GM12878 (cell line): ENCODE results near the gene CACNA1B. TPM values are rescaled to one million over a fixed set of nuclear protein-coding genes. Genes with fewer than 3 reads are reported as not detected.

Experiments used
- ATAC-seq: fragments of 200-7000 bp; cut with Tn5 transposase; 3 replicates; pipeline ENCODE4 v1.9.1; 2020; ENCODE audit warnings: mild to moderate bottlenecking, moderate library complexity
- BruUV-seq: library from RNA; stranded (reverse); fragments of 400-500 nt; replicated peaks from 2 replicates; lab custom pipeline; 2021; lab: Mats Ljungman, UMichigan
- CTCF ChIA-PET: fragments of 300-600 bp; sonication (Branson Sonifier 250); formaldehyde crosslinking; extraction: SDS; loops from one replicate; lab custom pipeline; 2021; ENCODE audit warnings: inconsistent platforms; lab: Yijun Ruan, JAX
- POLR2A ChIA-PET: fragments of 350-600 bp; formaldehyde crosslinking; extraction: SDS; loops from one replicate; lab custom pipeline; 2021; ENCODE audit warnings: inconsistent platforms; lab: Charles Lee
- RAD21 ChIA-PET: fragments of 300-600 bp; sonication (Branson Sonifier 250); formaldehyde crosslinking; loops from one replicate; lab custom pipeline; 2023; ENCODE audit warnings: antibody characterized with exemption; ENCODE audit not compliant: unreplicated experiment; lab: Charles Lee
- SMC1A ChIA-PET: fragments of 300-600 bp; sonication (Branson Sonifier 250); formaldehyde crosslinking; loops from one replicate; lab custom pipeline; 2023; ENCODE audit not compliant: unreplicated experiment, uncharacterized antibody; lab: Charles Lee
- DNase-seq: peaks from one replicate; pipeline ENCODE4 v3.0.0-alpha.2; 2011; ENCODE audit warnings: low read depth, low spot score
- FAIRE-seq: peaks from 3 replicates; lab custom pipeline; 2011; peaks lifted over from hg19 to GRCh38; lab: Jason Lieb, UNC
- H2AFZ ChIP-seq: 2 replicates; pipeline ENCODE4 v1.6.0; 2011; ENCODE audit warnings: low read depth, low read length, control low read depth; ENCODE audit not compliant: control insufficient read depth
- H3K27ac ChIP-seq: 2 replicates; pipeline ENCODE4 v1.5.1; 2011; ENCODE audit warnings: control low read depth; ENCODE audit not compliant: control insufficient read depth, insufficient read depth
- H3K27me3 ChIP-seq, 2 experiments: replicated peaks in 1 of 2; 2 replicates each; pipeline versions ENCODE4 v1.6.0 to v1.6.1; 2011; ENCODE audit warnings: low read length in 1 of 2; ENCODE audit not compliant: control insufficient read depth in 2 of 2, insufficient read depth in 2 of 2
- H3K36me3 ChIP-seq, 2 experiments: 2 replicates each; pipeline ENCODE4 v1.5.1; 2011; ENCODE audit warnings: low read length in 1 of 2; ENCODE audit not compliant: control insufficient read depth in 2 of 2, insufficient read depth in 2 of 2
- H3K4me1 ChIP-seq: 2 replicates; pipeline ENCODE4 v1.6.1; 2011; ENCODE audit warnings: mild to moderate bottlenecking, low read length, moderate library complexity, mixed read lengths; ENCODE audit not compliant: control insufficient read depth, insufficient read depth
- H3K4me2 ChIP-seq: 2 replicates; pipeline ENCODE4 v1.6.0; 2011; ENCODE audit warnings: control low read depth; ENCODE audit not compliant: control insufficient read depth, insufficient read depth
- H3K4me3 ChIP-seq: fragments of 200-600 bp; sonication (generic); 2 replicates; pipeline ENCODE4 v1.5.1; 2016
- H3K79me2 ChIP-seq: 2 replicates; pipeline ENCODE4 v1.6.0; 2011; ENCODE audit warnings: low read length; ENCODE audit not compliant: control insufficient read depth, insufficient read depth
- H3K9ac ChIP-seq: 2 replicates; pipeline ENCODE4 v1.8.0; 2011; ENCODE audit warnings: low read length, control low read depth, mixed read lengths; ENCODE audit not compliant: control insufficient read depth, insufficient read depth
- H3K9me3 ChIP-seq: replicated peaks from 3 replicates; pipeline ENCODE4 v1.5.1; 2011; ENCODE audit warnings: mild to moderate bottlenecking, low read length; ENCODE audit not compliant: control insufficient read depth, insufficient read depth
- H4K20me1 ChIP-seq: 2 replicates; pipeline ENCODE4 v1.6.0; 2011; ENCODE audit not compliant: control insufficient read depth, insufficient read depth
- ASH2L ChIP-seq: fragments of 300-600, 200-600 bp; sonication (generic); IDR thresholded peaks from 2 replicates; pipeline ENCODE4 v1.6.1; 2017; ENCODE audit warnings: low read depth, mild to moderate bottlenecking, borderline replicate concordance
- CBX3 ChIP-seq: fragments of 200-600 bp; sonication (generic); IDR thresholded peaks from 2 replicates; pipeline ENCODE4 v1.6.1; 2016; ENCODE audit warnings: low read depth, borderline replicate concordance
- CHD4 ChIP-seq: fragments of 200-600 bp; sonication (generic); IDR thresholded peaks from 2 replicates; pipeline ENCODE4 v1.6.1; 2016; ENCODE audit warnings: mild to moderate bottlenecking
- FOXK2 ChIP-seq: fragments of 450-650 bp; IDR thresholded peaks from 2 replicates; pipeline ENCODE4 v1.6.1; 2017; ENCODE audit warnings: mild to moderate bottlenecking, moderate library complexity
- KDM1A ChIP-seq: fragments of 200-600 bp; sonication (generic); IDR thresholded peaks from 2 replicates; pipeline ENCODE4 v1.6.1; 2016; ENCODE audit warnings: borderline replicate concordance
- NR2C2 ChIP-seq: IDR thresholded peaks from 2 replicates; pipeline ENCODE4 v1.6.1; 2011; ENCODE audit warnings: borderline replicate concordance, low read depth; ENCODE audit not compliant: control insufficient read depth, insufficient read length
- RAD21 ChIP-seq: IDR thresholded peaks from 2 replicates; pipeline ENCODE4 v1.6.1; 2011; ENCODE audit warnings: mild to moderate bottlenecking, low read depth, low read length, moderate library complexity; ENCODE audit not compliant: insufficient read depth
- RCOR1 ChIP-seq: conservative IDR thresholded peaks from 2 replicates; pipeline ENCODE4 v1.6.1; 2012; ENCODE audit warnings: low read depth, low read length, improper control_type of control experiment
- SIX5 ChIP-seq: IDR thresholded peaks from 2 replicates; pipeline ENCODE4 v1.6.1; 2011; ENCODE audit warnings: mild to moderate bottlenecking, low read depth, low read length, moderate library complexity; ENCODE audit not compliant: severe bottlenecking
- SMARCA5 ChIP-seq: fragments of 450-650 bp; IDR thresholded peaks from 2 replicates; pipeline ENCODE4 v1.6.1; 2017; ENCODE audit warnings: mild to moderate bottlenecking
- SRF ChIP-seq, 2 experiments: IDR thresholded peaks; 2 replicates each; pipeline ENCODE4 v1.6.1; 2011; ENCODE audit warnings: low read depth in 2 of 2, low read length in 2 of 2, mild to moderate bottlenecking in 1 of 2, moderate library complexity in 1 of 2
- STAT1 ChIP-seq: fragments of 450-650 bp; conservative IDR thresholded peaks from 2 replicates; pipeline ENCODE4 v1.6.1; 2014; ENCODE audit warnings: antibody characterized with exemption, mild to moderate bottlenecking
- TCF12 ChIP-seq: IDR thresholded peaks from 2 replicates; pipeline ENCODE4 v1.6.1; 2011; ENCODE audit warnings: low read depth, mild to moderate bottlenecking, low read length
- ZNF207 ChIP-seq: fragments of 450-650 bp; IDR thresholded peaks from 2 replicates; pipeline ENCODE4 v1.6.1; 2014; ENCODE audit warnings: antibody characterized with exemption, mild to moderate bottlenecking, borderline replicate concordance
- ZSCAN29 ChIP-seq: fragments of 450-650 bp; IDR thresholded peaks from 2 replicates; pipeline ENCODE4 v1.6.1; 2017; ENCODE audit warnings: mild to moderate bottlenecking, moderate library complexity
- WGBS: methylation state at CpG from one replicate; pipeline ENCODE4 v1.1.6; 2016; ENCODE audit warnings: low lambda C conversion rate; ENCODE audit not compliant: insufficient replicate concordance, insufficient coverage; ENCODE audit errors: missing lambda C conversion rate; 5-methylcytosine and 5-hydroxymethylcytosine counted together
- in situ Hi-C: fragments of 300-500 bp; cut with MboI; formaldehyde crosslinking; loops from 9 replicates; pipeline ENCODE4 v1.14.3; 2018; ENCODE audit warnings: mixed read lengths
- intact Hi-C: fragments of 100-400 bp; cut with micrococcal nuclease; formaldehyde crosslinking; loops from one replicate; pipeline ENCODE4 v1.14.2; 2022; ENCODE audit not compliant: unreplicated experiment
- polyA plus RNA-seq, 11 experiments: library from polyadenylated mRNA; depleted of rRNA in 4 of 11; unstranded in 6 of 11; stranded (reverse) in 5 of 11; fragments of >200 nt; fragmentation: Nextera tagmentation in 4 of 11; fragmentation: Illumina TruSeq in 1 of 11; extraction: Ambion mirVana in 4 of 11; extraction: Trizol in 1 of 11; gene quantifications; 1 replicate in 1 of 11; 2 replicates in 10 of 11; pipeline versions ENCODE4 v1.2.1 to v1.2.3, GENCODE V29; 2011 to 2016; ENCODE audit warnings: inconsistent platforms in 2 of 11, missing spikeins in 2 of 11, low read depth in 1 of 11
- total RNA-seq, 4 experiments: library from RNA; depleted of rRNA in 3 of 4; stranded (reverse); fragments of >200 nt in 3 of 4; fragmentation: Illumina TruSeq in 1 of 4; extraction: Trizol in 1 of 4; gene quantifications; 2 replicates each; pipeline versions ENCODE4 v1.2.1 to v1.2.3, GENCODE V29; 2013 to 2021
- TF ChIP-seq, protein P1 (sequence below), 3 experiments: IDR thresholded peaks in 2 of 3; conservative IDR thresholded peaks in 1 of 3; 2 replicates each; pipeline ENCODE4 v1.5.1; 2011; ENCODE audit warnings: low read depth in 3 of 3, low read length in 3 of 3, mild to moderate bottlenecking in 3 of 3, control low read depth in 2 of 3, moderate library complexity in 2 of 3, inconsistent platforms in 1 of 3, mixed read lengths in 1 of 3; ENCODE audit not compliant: control insufficient read depth in 2 of 3, insufficient read depth in 1 of 3; ENCODE audit errors: extremely low read depth in 1 of 3
- TF ChIP-seq, protein P2 (sequence below): fragments of 450-650 bp; formaldehyde crosslinking; IDR thresholded peaks from 2 replicates; pipeline ENCODE4 v1.5.0; 2022; ENCODE audit warnings: mild to moderate bottlenecking, missing genetic modification characterization
- TF ChIP-seq, protein P3 (sequence below): IDR thresholded peaks from 2 replicates; pipeline ENCODE4 v1.6.1; 2011; ENCODE audit warnings: borderline replicate concordance, low read depth, mild to moderate bottlenecking, moderate library complexity, mixed read lengths, low read length; ENCODE audit not compliant: insufficient read depth; ENCODE audit errors: extremely low read length

Gene CACNA1B
- total and polyA plus RNA-seq, 10 of the 15 experiments (the other 5 are each of a cell fraction or from before 2014, with no cell fraction given), result 0.01 to 0.03 (median 0.01) TPM; not detected in 7

DNA sequence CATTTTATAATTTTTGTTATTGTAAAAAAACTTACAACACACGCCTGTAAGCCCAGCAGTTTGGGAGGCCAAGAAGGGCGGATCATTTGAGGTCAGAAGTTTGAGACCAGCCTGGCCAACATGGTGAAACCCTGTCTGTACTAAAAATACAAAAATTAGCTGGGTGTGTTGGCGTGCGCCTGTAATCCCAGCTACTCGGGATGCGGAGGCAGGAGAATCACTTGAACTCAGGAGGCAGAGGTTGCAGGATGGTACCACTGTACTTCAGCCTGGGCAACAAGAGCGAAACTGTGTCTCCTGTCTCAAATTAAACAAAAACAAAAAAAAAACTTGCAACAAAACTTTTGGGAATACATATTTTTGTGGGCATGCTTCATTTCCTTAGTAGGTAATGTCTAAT is 164.6 kb downstream of the CACNA1B start:
- Histone ChIP-seq H3K4me1 (no peaks in the 10 kb centered on the region), H3K27me3 (peaks cover 1% of the 10 kb centered on the region in 2 experiments; a peak in 2 of 4 replicates), H3K36me3 (no peaks in the 10 kb centered on the region), H3K4me2 (no peak overlapping the region), H2AFZ (no peak overlapping the region), H3K9ac (no peak overlapping the region), H3K79me2 (no peaks in the 10 kb centered on the region), H3K27ac (no peak overlapping the region), H3K4me3 (no peak overlapping the region)
- CTCF ChIA-PET, result no interaction called here
- BruUV-seq, result no TSS peak
- in situ Hi-C loops, result no loop called here
- no peak for DNase-seq
- FAIRE-seq, result no peak
- TF ChIP-seq RCOR1 (no peak), NR2C2 (no peak), ASH2L (no peak), TCF12 (no peak), FOXK2 (no peak), ZNF207 (no peak), SIX5 (no peak), CBX3 (no peak), CHD4 (no peak), STAT1 (no peak), KDM1A (no peak), ZSCAN29 (no peak), SMARCA5 (no peak), RAD21 (no peak), SRF (IDR thresholded peaks at IDR 0.05; ENCODE audit: low read depth in 2 of 2, low read length in 2 of 2) (no peak)
- TF ChIP-seq, protein P1, sequence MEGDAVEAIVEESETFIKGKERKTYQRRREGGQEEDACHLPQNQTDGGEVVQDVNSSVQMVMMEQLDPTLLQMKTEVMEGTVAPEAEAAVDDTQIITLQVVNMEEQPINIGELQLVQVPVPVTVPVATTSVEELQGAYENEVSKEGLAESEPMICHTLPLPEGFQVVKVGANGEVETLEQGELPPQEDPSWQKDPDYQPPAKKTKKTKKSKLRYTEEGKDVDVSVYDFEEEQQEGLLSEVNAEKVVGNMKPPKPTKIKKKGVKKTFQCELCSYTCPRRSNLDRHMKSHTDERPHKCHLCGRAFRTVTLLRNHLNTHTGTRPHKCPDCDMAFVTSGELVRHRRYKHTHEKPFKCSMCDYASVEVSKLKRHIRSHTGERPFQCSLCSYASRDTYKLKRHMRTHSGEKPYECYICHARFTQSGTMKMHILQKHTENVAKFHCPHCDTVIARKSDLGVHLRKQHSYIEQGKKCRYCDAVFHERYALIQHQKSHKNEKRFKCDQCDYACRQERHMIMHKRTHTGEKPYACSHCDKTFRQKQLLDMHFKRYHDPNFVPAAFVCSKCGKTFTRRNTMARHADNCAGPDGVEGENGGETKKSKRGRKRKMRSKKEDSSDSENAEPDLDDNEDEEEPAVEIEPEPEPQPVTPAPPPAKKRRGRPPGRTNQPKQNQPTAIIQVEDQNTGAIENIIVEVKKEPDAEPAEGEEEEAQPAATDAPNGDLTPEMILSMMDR (IDR thresholded peaks at IDR 0.05 in 2 of 3, conservative IDR thresholded peaks at IDR 0.05 in 1 of 3; ENCODE audit: control insufficient read depth in 2 of 3, extremely low read depth in 1 of 3, insufficient read depth in 1 of 3, low read depth in 3 of 3, low read length in 3 of 3), result no peak
- TF ChIP-seq, protein P2, sequence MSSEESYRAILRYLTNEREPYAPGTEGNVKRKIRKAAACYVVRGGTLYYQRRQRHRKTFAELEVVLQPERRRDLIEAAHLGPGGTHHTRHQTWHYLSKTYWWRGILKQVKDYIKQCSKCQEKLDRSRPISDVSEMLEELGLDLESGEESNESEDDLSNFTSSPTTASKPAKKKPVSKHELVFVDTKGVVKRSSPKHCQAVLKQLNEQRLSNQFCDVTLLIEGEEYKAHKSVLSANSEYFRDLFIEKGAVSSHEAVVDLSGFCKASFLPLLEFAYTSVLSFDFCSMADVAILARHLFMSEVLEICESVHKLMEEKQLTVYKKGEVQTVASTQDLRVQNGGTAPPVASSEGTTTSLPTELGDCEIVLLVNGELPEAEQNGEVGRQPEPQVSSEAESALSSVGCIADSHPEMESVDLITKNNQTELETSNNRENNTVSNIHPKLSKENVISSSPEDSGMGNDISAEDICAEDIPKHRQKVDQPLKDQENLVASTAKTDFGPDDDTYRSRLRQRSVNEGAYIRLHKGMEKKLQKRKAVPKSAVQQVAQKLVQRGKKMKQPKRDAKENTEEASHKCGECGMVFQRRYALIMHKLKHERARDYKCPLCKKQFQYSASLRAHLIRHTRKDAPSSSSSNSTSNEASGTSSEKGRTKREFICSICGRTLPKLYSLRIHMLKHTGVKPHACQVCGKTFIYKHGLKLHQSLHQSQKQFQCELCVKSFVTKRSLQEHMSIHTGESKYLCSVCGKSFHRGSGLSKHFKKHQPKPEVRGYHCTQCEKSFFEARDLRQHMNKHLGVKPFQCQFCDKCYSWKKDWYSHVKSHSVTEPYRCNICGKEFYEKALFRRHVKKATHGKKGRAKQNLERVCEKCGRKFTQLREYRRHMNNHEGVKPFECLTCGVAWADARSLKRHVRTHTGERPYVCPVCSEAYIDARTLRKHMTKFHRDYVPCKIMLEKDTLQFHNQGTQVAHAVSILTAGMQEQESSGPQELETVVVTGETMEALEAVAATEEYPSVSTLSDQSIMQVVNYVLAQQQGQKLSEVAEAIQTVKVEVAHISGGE (CRISPR knock-in tag), result no peak
- TF ChIP-seq, protein P3, sequence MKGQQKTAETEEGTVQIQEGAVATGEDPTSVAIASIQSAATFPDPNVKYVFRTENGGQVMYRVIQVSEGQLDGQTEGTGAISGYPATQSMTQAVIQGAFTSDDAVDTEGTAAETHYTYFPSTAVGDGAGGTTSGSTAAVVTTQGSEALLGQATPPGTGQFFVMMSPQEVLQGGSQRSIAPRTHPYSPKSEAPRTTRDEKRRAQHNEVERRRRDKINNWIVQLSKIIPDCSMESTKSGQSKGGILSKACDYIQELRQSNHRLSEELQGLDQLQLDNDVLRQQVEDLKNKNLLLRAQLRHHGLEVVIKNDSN, result no peak
- TF ChIP-seq, all 136 proteins: peak for 0
- intact Hi-C loops, result no loop called here
- WGBS, result 41% methylated on average over 7 of the region's 7 CpGs
- H4K20me1 ChIP-seq, result no peaks in the 10 kb centered on the region
- ChIA-PET SMC1A (interaction anchor here (0.8 kb wide), 1 partner anchor 414 kb away, joined by 3 read pairs; no protein-coding TSS in a partner anchor), RAD21 (no interaction called here), POLR2A (no interaction called here)
- ATAC-seq, result no peak
- H3K9me3 ChIP-seq, result no peaks in the 10 kb centered on the region
